ENCODE measurements around the gene C4BPA. TPM values are rescaled to one million over a fixed set of nuclear protein-coding genes. Genes with fewer than 3 reads are reported as not detected.
A peak's percentile ranks its signal among the peaks of the same experiment; 100 is the strongest.

C4BPA gene
- polyA plus RNA-seq, 6 donors from 2014 or later, result not detected

DNA sequence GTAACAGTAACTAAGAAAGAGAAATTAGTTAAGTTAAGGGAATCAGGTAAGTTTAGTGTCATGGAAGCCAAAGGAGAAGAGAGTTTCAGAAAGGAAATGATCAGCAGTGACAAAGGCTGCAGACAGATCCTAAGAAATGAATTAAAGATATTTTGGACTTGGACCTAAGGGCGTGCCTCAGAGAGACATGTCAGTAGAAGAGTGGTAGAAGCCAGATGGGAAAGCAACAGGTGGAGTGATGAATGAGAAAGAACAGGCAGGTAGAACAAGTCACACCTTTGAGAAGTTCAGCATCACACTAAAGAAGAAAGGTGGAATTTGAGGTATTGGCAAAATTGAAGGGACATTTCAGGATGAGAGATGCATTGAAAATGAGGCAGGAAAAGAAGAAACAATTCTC lies 1.4 kb upstream of the C4BPA start:
- peaks cover 0 to 2% (median 0%) of the 10 kb centered on the region in 7 donors for H3K9me3 Mint-ChIP-seq
- DNase-seq, result no peak
- no peak overlapping the region for H3K4me3 Mint-ChIP-seq
- no peak overlapping the region for H3K27ac Mint-ChIP-seq
- no peaks in the 10 kb centered on the region for H3K4me1 Mint-ChIP-seq
- peaks cover 16 to 22% (median 22%) of the 10 kb centered on the region in 3 donors for H3K27me3 Mint-ChIP-seq
- no peaks in the 10 kb centered on the region for H3K36me3 Mint-ChIP-seq
- no peak for ATAC-seq (ENCODE audit: low read depth in 2 of 2)

DNA sequence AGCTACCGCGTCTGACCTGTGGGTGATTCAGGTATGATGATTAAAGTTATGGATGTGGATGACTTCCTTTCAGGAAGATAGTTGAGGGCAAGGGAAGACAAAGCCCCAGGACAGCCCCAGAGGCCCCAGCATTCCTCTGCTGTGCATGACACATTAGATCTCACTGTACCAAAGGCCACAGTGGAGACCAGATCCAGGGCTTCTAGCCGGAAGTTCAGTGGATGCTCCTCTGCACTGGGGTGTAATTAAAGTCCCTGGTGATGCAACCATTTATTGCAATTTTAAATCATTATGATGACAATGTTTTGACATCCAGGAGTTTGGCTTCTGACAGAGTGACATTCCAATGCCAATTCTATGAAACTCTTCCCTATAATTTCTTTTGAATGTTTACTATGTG lies 5.0 kb downstream of the C4BPA start:
- Mint-ChIP-seq H3K36me3 (no peaks in the 10 kb centered on the region), H3K27me3 (peaks cover 19 to 24% (median 20%) of the 10 kb centered on the region in 3 donors), H3K4me3 (no peak overlapping the region), H3K27ac (peak overlapping the region in 1 of 6 donors; percentile 53), H3K4me1 (no peaks in the 10 kb centered on the region), H3K9me3 (no peaks in the 10 kb centered on the region)
- ATAC-seq (ENCODE audit: low read depth in 2 of 2) (no peak), DNase-seq (no peak)

DNA sequence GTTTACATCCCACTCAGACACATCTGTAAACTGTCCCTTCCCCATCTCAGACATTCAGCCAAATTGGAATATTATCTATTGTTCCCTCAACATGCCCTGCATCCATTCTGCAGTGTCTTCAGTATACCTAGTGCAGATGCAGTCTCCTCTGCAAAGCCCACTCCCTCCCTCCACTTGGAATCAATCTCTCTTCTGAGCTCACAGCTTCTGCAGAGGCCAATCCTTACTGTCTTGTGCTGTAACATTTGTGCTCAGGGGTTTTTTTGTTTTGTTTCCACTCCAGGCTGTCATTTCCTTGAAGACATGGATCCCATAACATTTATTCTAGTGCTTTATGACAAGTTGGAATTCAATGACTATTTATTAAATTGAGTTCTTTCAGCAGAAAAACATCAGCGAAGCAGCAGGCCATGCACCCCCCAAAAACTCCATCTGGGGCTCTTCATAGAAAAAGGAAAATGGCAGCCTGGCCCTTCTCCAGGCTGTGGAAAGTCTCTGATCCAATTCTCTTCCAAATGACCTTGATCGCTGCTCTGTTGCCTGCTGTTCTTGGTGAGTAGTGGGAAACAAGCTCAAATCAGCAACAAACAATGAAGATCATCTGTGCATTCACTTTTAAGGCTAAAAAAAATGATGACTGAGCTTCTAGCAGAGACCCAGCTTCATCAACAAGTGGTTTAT lies 8.7 kb downstream of the C4BPA start:
- ATAC-seq (ENCODE audit: low read depth in 2 of 2) (no peak), DNase-seq (no peak)
- Mint-ChIP-seq H3K27ac (peak overlapping the region in 1 of 6 donors; percentile 77), H3K9me3 (no peaks in the 10 kb centered on the region), H3K27me3 (peaks cover 16 to 19% (median 19%) of the 10 kb centered on the region in 3 donors), H3K4me3 (peak overlapping the region in 1 of 8 donors; percentile 2), H3K4me1 (no peaks in the 10 kb centered on the region), H3K36me3 (no peaks in the 10 kb centered on the region)

DNA sequence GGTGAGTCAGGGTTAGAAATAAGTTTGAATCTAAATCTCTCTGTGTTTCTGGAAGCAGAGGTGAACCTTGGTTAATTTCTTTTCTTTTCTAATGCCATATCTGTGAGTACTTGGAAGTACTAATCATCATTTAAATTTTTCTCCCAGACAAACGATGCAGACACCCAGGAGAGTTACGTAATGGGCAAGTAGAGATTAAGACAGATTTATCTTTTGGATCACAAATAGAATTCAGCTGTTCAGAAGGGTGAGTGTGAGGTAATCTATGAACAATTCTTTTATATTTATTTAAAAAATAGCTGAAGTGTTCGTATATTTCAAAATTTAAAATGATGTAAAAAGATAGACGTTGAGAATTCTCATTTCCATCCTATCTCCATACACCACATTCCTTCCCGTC lies 11.2 kb downstream of the C4BPA start:
- DNase-seq, result no peak
- no peak overlapping the region for H3K27ac Mint-ChIP-seq
- no peaks in the 10 kb centered on the region for H3K4me1 Mint-ChIP-seq
- peaks cover 0 to 2% (median 0%) of the 10 kb centered on the region in 7 donors for H3K9me3 Mint-ChIP-seq
- H3K27me3 Mint-ChIP-seq, result peaks cover 7 to 10% (median 9%) of the 10 kb centered on the region in 3 donors
- ATAC-seq (ENCODE audit: low read depth in 2 of 2), result no peak
- no peaks in the 10 kb centered on the region for H3K36me3 Mint-ChIP-seq
- no peak overlapping the region for H3K4me3 Mint-ChIP-seq

DNA sequence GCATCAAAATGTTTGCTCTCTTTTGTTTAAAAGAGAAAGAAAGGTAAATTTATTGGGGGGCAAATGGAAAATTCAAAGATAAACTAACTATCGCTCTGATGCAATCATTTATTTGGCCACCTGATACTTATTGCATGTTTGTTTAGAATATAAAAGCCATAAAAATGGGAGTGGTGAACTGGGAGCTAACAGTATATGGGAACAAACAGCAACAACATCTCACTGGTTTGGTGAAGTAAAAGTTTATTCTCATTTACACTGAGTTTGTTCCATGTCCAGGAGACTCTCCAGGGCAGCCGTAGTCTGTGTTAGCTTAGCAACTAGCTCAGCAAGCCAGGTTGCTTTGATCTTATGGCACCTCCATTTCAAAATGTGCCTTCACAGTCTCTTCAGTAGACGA lies 20.4 kb downstream of the C4BPA start:
- no peak for ATAC-seq (ENCODE audit: low read depth in 2 of 2)
- Mint-ChIP-seq H3K4me1 (no peaks in the 10 kb centered on the region), H3K9me3 (peaks cover 13 to 48% (median 31%) of the 10 kb centered on the region in 7 donors)

DNA sequence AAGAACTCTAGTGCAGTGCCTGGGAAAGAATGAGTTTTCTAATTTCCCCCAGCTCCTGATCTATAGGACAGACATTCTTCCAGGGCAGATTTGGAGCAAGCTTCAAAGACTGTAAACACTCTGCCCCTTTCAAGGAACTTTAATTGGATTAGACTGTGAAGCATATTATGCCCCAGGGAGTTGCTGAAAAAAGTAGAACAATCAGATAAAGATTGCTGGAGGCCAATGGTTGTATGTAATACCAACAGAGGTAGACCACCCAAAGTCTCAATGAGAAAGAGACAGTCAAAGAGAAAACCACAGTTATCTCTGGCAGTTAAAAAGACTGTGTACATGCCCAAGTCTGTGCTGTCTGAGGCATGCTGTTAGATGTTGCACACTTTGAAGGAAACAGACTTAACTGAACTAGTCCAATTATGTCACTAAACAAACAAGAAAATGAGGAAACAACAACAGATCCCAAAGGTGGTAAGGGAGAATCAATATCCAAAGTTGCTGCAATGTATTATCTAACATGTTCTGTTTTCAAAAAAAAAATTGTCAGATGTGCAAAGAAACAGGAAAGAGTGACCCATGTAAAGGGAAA lies 24.4 kb downstream of the C4BPA start:
- ATAC-seq (ENCODE audit: low read depth in 2 of 2) (no peak), DNase-seq (no peak)
- peaks cover 24 to 74% (median 48%) of the 10 kb centered on the region in 7 donors for H3K9me3 Mint-ChIP-seq
- peak overlapping the region in 1 of 6 donors; percentile 18 for H3K27ac Mint-ChIP-seq
- H3K36me3 Mint-ChIP-seq, result peaks cover 31 to 48% of the 10 kb centered on the region in 2 donors
- H3K27me3 Mint-ChIP-seq, result peaks cover 7 to 13% (median 10%) of the 10 kb centered on the region in 3 donors
- H3K4me1 Mint-ChIP-seq, result no peaks in the 10 kb centered on the region
- no peak overlapping the region for H3K4me3 Mint-ChIP-seq

More for the DNA sequence above, 20.4 kb downstream of the C4BPA start:
- no peak overlapping the region for H3K27ac Mint-ChIP-seq
- no peak for DNase-seq
- peaks cover 21 to 38% of the 10 kb centered on the region in 2 donors for H3K36me3 Mint-ChIP-seq
- H3K27me3 Mint-ChIP-seq, result peaks cover 15 to 20% (median 20%) of the 10 kb centered on the region in 3 donors
- no peak overlapping the region for H3K4me3 Mint-ChIP-seq

DNA sequence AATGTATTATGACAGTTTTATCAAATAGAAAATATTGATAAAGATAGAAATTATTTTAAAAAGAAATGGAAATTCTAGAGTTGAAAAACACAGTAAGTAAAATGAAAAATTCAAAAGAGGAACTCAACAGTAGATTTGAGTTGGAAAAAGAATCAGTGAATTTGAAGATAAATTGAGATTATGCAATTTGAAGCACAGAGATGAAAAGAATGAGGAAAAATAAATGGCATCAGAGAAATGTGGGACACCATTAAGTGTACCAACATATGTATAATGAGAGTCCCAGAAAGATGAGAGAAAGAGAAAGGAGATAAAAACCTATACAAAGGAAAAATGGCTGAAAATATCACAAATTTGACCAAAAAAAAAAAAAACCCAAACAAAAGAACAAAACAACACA lies 25.0 kb downstream of the C4BPA start:
- Mint-ChIP-seq H3K27ac (no peak overlapping the region), H3K4me1 (no peaks in the 10 kb centered on the region), H3K36me3 (peaks cover 31 to 48% of the 10 kb centered on the region in 2 donors), H3K4me3 (no peak overlapping the region), H3K27me3 (peaks cover 5 to 11% (median 5%) of the 10 kb centered on the region in 3 donors), H3K9me3 (peaks cover 24 to 74% (median 48%) of the 10 kb centered on the region in 7 donors)
- ATAC-seq (ENCODE audit: low read depth in 2 of 2) (no peak), DNase-seq (no peak)

DNA sequence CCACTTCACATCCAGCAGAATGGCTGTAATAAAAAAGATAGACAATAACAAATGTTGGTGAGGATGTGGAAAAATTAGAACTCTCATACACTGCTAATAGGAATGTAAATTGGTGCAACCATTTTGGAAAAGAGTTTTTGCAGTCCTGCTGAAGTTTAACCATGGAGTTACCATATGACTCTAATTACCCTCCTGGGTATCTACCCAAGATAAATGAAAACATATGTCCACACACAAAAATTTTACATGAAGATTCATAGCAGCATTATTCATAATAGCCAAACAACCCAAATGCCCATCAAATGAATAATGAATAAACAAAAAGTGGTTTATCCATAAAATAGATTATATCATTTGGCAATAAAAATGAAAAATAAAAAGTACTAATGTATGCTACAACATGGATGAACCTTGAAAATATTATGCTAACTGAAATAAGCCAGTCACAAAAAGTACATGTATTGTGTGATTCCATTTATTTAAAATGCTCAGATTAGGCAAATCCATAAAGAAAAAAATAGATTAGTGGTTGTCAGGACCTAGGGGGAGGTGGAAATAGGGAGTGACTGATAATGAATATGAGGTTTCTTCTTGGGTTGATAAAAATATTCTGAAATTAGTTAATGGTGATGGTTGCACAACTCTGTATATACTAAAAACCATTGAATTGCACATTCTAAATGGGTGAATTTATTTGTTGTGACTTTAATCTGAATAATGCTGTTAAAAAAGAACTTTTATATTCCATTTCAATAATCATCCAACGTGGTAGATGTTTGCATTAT lies 26.4 kb downstream of the C4BPA start:
- peaks cover 0 to 9% (median 8%) of the 10 kb centered on the region in 3 donors for H3K4me1 Mint-ChIP-seq
- DNase-seq, result no peak
- H3K27ac Mint-ChIP-seq, result no peak overlapping the region
- H3K36me3 Mint-ChIP-seq, result peaks cover 29 to 40% of the 10 kb centered on the region in 2 donors
- peaks cover 24 to 65% (median 45%) of the 10 kb centered on the region in 7 donors for H3K9me3 Mint-ChIP-seq
- ATAC-seq (ENCODE audit: low read depth in 2 of 2), result no peak
- H3K4me3 Mint-ChIP-seq, result no peak overlapping the region
- no peaks in the 10 kb centered on the region for H3K27me3 Mint-ChIP-seq

DNA sequence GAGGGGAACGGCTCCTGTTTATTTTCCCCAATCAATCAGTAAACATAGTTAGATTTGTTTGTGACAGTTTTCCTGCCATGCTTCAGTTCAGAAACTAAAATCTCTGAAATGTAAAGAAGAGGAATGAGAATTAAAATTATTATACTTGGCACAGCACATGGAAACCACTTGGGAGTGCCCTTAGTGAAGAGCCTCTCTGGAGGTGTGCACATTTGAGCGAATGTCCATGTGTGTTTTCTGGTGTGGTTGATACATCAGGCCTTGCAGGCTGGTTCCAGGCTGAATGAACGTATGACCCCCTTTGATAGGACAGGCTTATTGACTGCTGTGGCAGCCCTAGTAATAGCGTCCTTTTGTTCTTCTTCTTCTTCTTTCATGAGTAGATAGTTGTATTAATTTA lies 27.1 kb downstream of the C4BPA start:
- no peak for DNase-seq
- Mint-ChIP-seq H3K4me3 (no peak overlapping the region), H3K27me3 (no peaks in the 10 kb centered on the region), H3K4me1 (peaks cover 0 to 9% (median 8%) of the 10 kb centered on the region in 3 donors), H3K27ac (no peak overlapping the region), H3K36me3 (peaks cover 27 to 38% of the 10 kb centered on the region in 2 donors), H3K9me3 (peaks cover 24 to 59% (median 39%) of the 10 kb centered on the region in 7 donors)
- no peak for ATAC-seq (ENCODE audit: low read depth in 2 of 2)

DNA sequence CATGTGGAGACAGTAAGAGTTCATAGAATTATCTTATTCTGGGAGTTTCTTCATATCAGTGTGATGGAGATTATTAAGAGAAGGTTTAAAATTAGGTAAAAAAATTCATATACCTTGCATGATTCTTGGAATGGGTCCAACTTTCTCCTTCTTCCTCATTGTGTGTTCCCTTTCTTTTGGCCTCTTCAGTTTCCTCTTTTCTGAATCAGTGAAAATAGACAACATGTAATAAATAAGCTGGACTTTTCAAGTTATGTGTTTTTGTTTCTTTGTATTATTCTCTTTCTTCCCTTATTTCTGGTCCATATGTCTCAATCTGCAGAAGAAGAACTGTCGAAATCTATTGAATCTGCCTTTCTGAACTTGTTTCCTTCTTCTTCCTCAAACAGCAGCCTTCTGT lies 30.5 kb downstream of the C4BPA start:
- Mint-ChIP-seq H3K4me3 (no peak overlapping the region), H3K27me3 (peaks cover 0 to 7% (median 0%) of the 10 kb centered on the region in 3 donors), H3K27ac (peak overlapping the region in 1 of 6 donors; percentile 14), H3K36me3 (peaks cover 9 to 20% of the 10 kb centered on the region in 2 donors), H3K4me1 (peaks cover 0 to 9% (median 8%) of the 10 kb centered on the region in 3 donors), H3K9me3 (peaks cover 10 to 29% (median 17%) of the 10 kb centered on the region in 7 donors)
- DNase-seq, result no peak
- ATAC-seq (ENCODE audit: low read depth in 2 of 2), result no peak

DNA sequence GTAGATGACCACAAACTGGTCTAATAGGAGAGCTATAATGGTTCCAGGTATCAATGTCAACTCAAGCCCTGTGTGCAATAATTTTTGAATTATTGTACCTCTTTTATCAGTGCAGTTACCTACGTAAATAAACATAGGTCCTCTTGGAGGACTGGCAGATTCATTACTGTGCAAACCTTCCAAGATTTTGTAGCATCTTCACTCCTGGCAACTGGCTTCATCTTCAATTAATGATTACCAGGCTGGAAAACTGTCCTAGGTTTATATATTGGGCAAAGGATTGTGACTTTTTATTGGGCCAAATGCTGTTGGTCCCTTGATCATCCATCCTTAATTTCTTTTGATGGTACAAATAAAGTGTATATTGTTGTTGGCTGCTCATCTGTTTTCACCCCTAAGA lies 35.6 kb downstream of the C4BPA start:
- H3K4me3 Mint-ChIP-seq, result no peak overlapping the region
- H3K27ac Mint-ChIP-seq, result no peak overlapping the region
- peaks cover 0 to 15% (median 4%) of the 10 kb centered on the region in 3 donors for H3K27me3 Mint-ChIP-seq
- H3K9me3 Mint-ChIP-seq, result peaks cover 0 to 6% (median 1%) of the 10 kb centered on the region in 7 donors
- ATAC-seq (ENCODE audit: low read depth in 2 of 2) (no peak), DNase-seq (no peak)
- H3K36me3 Mint-ChIP-seq, result peaks cover 0 to 7% of the 10 kb centered on the region in 2 donors
- peaks cover 0 to 5% (median 4%) of the 10 kb centered on the region in 3 donors for H3K4me1 Mint-ChIP-seq

DNA sequence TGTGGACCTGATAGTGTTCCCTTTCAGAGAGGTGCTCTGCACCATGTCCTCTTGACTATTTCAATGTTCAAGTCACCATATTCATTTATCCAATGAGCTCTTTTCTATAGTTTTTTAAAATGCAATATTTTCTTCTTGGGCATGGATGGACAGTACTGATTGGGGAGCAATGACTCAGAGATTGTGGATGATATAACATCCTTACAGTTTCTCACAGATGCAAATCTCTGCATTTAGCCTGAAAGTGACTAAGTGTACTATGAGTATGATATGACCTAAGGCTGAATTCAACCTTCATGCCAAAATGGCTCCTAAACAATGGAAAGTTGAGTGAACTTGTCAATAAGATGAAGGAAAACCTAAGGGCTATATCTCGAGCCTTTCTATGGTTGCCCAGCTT lies 36.5 kb downstream of the C4BPA start:
- Mint-ChIP-seq H3K4me1 (no peaks in the 10 kb centered on the region), H3K27ac (no peak overlapping the region), H3K27me3 (peaks cover 0 to 15% (median 7%) of the 10 kb centered on the region in 3 donors), H3K4me3 (no peak overlapping the region), H3K36me3 (peaks cover 0 to 7% of the 10 kb centered on the region in 2 donors), H3K9me3 (peaks cover 0 to 5% (median 1%) of the 10 kb centered on the region in 7 donors)
- ATAC-seq (ENCODE audit: low read depth in 2 of 2), result no peak
- no peak for DNase-seq

DNA sequence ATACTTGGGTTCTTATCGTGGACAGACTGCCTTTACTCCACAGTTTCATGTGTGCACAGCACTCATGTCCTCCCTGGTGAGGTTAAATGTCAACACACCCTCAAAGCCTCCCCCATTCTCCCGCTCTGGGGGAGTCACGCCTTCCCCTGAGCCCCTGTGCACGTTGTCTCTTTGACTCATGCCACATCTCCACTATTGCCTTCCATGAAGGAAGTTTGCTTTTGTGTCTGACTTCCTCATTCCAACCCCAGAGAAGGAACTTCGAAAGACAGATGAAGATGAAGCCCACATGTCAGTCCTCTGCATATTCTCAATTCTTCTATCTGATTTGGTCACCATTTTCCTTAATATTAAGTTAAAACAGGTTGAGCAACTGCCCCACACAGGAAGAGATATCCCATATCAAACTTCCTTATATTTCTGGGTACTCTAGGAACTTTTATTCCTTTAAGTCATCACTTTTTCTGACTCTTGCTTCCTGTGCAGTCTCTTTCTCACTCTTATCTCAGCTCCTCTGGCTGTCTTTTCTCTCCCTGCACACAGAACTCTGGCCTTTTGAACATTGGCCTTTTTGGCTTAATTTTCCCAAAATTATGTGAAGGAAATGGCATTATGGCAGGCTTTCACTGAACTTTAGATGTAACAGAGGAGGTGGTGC lies 41.5 kb downstream of the C4BPA start:
- Mint-ChIP-seq H3K4me3 (no peak overlapping the region), H3K27ac (no peak overlapping the region), H3K9me3 (peaks cover 0 to 5% (median 0%) of the 10 kb centered on the region in 7 donors), H3K4me1 (peaks cover 0 to 3% (median 0%) of the 10 kb centered on the region in 3 donors), H3K27me3 (peaks cover 0 to 8% (median 2%) of the 10 kb centered on the region in 3 donors), H3K36me3 (no peaks in the 10 kb centered on the region)
- ATAC-seq (ENCODE audit: low read depth in 2 of 2) (no peak), DNase-seq (no peak)
